IPS DF 6.9 (cell line): ENCODE data around the gene STK17A.
A peak's percentile ranks its signal among the peaks of the same experiment; 100 is the strongest.

Experiments
- DNase-seq: peaks from one replicate; pipeline ENCODE4 v3.0.0-alpha.2; 2013; ENCODE audit warnings: low read depth, low spot score
- H3K27ac ChIP-seq: one replicate; pipeline ENCODE4 v1.5.1; 2013; ENCODE audit warnings: low read length, control low read depth
- H3K27me3 ChIP-seq: 2 replicates; pipeline ENCODE4 v1.6.1; 2013; ENCODE audit warnings: mild to moderate bottlenecking, low read length; ENCODE audit not compliant: control insufficient read depth, insufficient read depth
- H3K36me3 ChIP-seq: 2 replicates; pipeline ENCODE4 v1.6.1; 2013; ENCODE audit warnings: low read length; ENCODE audit not compliant: control insufficient read depth, insufficient read depth
- H3K4me1 ChIP-seq: 2 replicates; pipeline ENCODE4 v1.6.1; 2013; ENCODE audit warnings: low read length; ENCODE audit not compliant: control insufficient read depth, insufficient read depth
- H3K4me3 ChIP-seq: 2 replicates; pipeline ENCODE4 v1.5.1; 2013; ENCODE audit warnings: mild to moderate bottlenecking, low read length
- H3K9me3 ChIP-seq: 2 replicates; pipeline ENCODE4 v1.6.1; 2013; ENCODE audit warnings: low read length, inconsistent platforms; ENCODE audit not compliant: control insufficient read depth, insufficient read depth
- WGBS: extraction: QIAGEN DNeasy Blood & Tissue Kit; methylation state at CpG from one replicate; pipeline ENCODE4 v1.1.7; 2013; ENCODE audit warnings: mixed read lengths, missing lambda C conversion rate; ENCODE audit not compliant: insufficient read length, insufficient coverage; 5-methylcytosine and 5-hydroxymethylcytosine counted together

The STK17A gene

GRCh38 chr7:43653891-43654504 lies 71.1 kb downstream of the STK17A start:
- Histone ChIP-seq H3K4me1 (peaks cover 4% of the 10 kb centered on the region; the same call in 1 of the 2 replicates), H3K36me3 (0 out of 2 replicates have a peak, but pooled peaks cover 2% of the 10 kb centered on the region), H3K4me3 (no peak overlapping the region), H3K27me3 (no peaks in the 10 kb centered on the region), H3K27ac (no peak overlapping the region), H3K9me3 (no peaks in the 10 kb centered on the region)
- no CpG with 5 or more reads among the region's 4 CpGs for WGBS
- DNase-seq = no peak

GRCh38 chr7:43655584-43655983 lies 72.7 kb downstream of the STK17A start:
- Histone ChIP-seq H3K9me3 (no peaks in the 10 kb centered on the region), H3K27ac (no peak overlapping the region), H3K4me1 (peaks cover 2% of the 10 kb centered on the region; the same call in 1 of the 2 replicates), H3K4me3 (no peak overlapping the region), H3K36me3 (no peaks in the 10 kb centered on the region), H3K27me3 (no peaks in the 10 kb centered on the region)
- no CpG with 5 or more reads among the region's 3 CpGs for WGBS
- DNase-seq = no peak

- DNase-seq = no peak
- peaks cover 2% of the 10 kb centered on the region; the same call in 1 of the 2 replicates for H3K4me1 ChIP-seq
- H3K27ac ChIP-seq = no peak overlapping the region
- no CpG with 5 or more reads among the region's 2 CpGs for WGBS
- H3K36me3 ChIP-seq = no peaks in the 10 kb centered on the region
- no peaks in the 10 kb centered on the region for H3K9me3 ChIP-seq
- no peak overlapping the region for H3K4me3 ChIP-seq
- no peaks in the 10 kb centered on the region for H3K27me3 ChIP-seq
These were observed 74.1 kb downstream of the STK17A start for GRCh38 chr7:43656997-43657396.

GRCh38 chr7:43658718-43659548 lies 76.0 kb downstream of the STK17A start:
- no peak overlapping the region for H3K4me3 ChIP-seq
- no CpG with 5 or more reads among the region's 7 CpGs for WGBS
- no peak for DNase-seq

GRCh38 chr7:43659549-43659896 lies 76.6 kb downstream of the STK17A start:
- peaks cover 2% of the 10 kb centered on the region; the same call in 1 of the 2 replicates for H3K4me1 ChIP-seq
- no peaks in the 10 kb centered on the region for H3K36me3 ChIP-seq
- H3K27me3 ChIP-seq = no peaks in the 10 kb centered on the region
- no peak overlapping the region for H3K27ac ChIP-seq
- no peaks in the 10 kb centered on the region for H3K9me3 ChIP-seq
- no peak for DNase-seq
- no peak overlapping the region for H3K4me3 ChIP-seq

More at GRCh38 chr7:43658718-43659548, 76.0 kb downstream of the STK17A start:
- Histone ChIP-seq H3K9me3 (no peaks in the 10 kb centered on the region), H3K4me1 (peaks cover 2% of the 10 kb centered on the region; the same call in 1 of the 2 replicates), H3K27ac (no peak overlapping the region), H3K27me3 (no peaks in the 10 kb centered on the region), H3K36me3 (no peaks in the 10 kb centered on the region)

GRCh38 chr7:43660141-43660540 lies 77.2 kb downstream of the STK17A start:
- no peaks in the 10 kb centered on the region for H3K27me3 ChIP-seq
- no peak for DNase-seq
- peaks cover 2% of the 10 kb centered on the region; the same call in 1 of the 2 replicates for H3K4me1 ChIP-seq
- no peaks in the 10 kb centered on the region for H3K36me3 ChIP-seq
- no peaks in the 10 kb centered on the region for H3K9me3 ChIP-seq
- no peak overlapping the region for H3K4me3 ChIP-seq
- H3K27ac ChIP-seq = no peak overlapping the region
- no CpG with 5 or more reads among the region's 2 CpGs for WGBS

GRCh38 chr7:43664681-43665080 lies 81.8 kb downstream of the STK17A start:
- no peak for DNase-seq
- H3K27ac ChIP-seq = no peak overlapping the region
- WGBS = no CpG with 5 or more reads among the region's 1 CpG

GRCh38 chr7:43666938-43667337 lies 84.0 kb downstream of the STK17A start:
- 0 out of 2 replicates have a peak, but pooled peaks cover 1% of the 10 kb centered on the region for H3K4me1 ChIP-seq
- no peak overlapping the region for H3K4me3 ChIP-seq
- DNase-seq = no peak
- no peak overlapping the region for H3K27ac ChIP-seq
- no peaks in the 10 kb centered on the region for H3K27me3 ChIP-seq
- H3K36me3 ChIP-seq = no peaks in the 10 kb centered on the region
- H3K9me3 ChIP-seq = no peaks in the 10 kb centered on the region

More at GRCh38 chr7:43664681-43665080, 81.8 kb downstream of the STK17A start:
- H3K4me1 ChIP-seq = peaks cover 1% of the 10 kb centered on the region; the same call in 1 of the 2 replicates
- H3K27me3 ChIP-seq = no peaks in the 10 kb centered on the region
- H3K9me3 ChIP-seq = no peaks in the 10 kb centered on the region
- no peak overlapping the region for H3K4me3 ChIP-seq
- no peaks in the 10 kb centered on the region for H3K36me3 ChIP-seq

GRCh38 chr7:43668035-43668434 lies 85.1 kb downstream of the STK17A start:
- no CpG with 5 or more reads among the region's 1 CpG for WGBS
- no peak for DNase-seq
- H3K27ac ChIP-seq = no peak overlapping the region
- 0 out of 2 replicates have a peak, but pooled peaks cover 1% of the 10 kb centered on the region for H3K4me1 ChIP-seq
- no peaks in the 10 kb centered on the region for H3K36me3 ChIP-seq
- no peaks in the 10 kb centered on the region for H3K27me3 ChIP-seq
- no peak overlapping the region for H3K4me3 ChIP-seq
- H3K9me3 ChIP-seq = no peaks in the 10 kb centered on the region

- no peak overlapping the region for H3K27ac ChIP-seq
These were observed 86.6 kb downstream of the STK17A start for GRCh38 chr7:43669286-43670081.

More at GRCh38 chr7:43669286-43670081, 86.6 kb downstream of the STK17A start:
- Histone ChIP-seq H3K36me3 (no peaks in the 10 kb centered on the region), H3K27me3 (no peaks in the 10 kb centered on the region), H3K4me3 (no peak overlapping the region), H3K9me3 (no peaks in the 10 kb centered on the region), H3K4me1 (0 out of 2 replicates have a peak, but pooled peaks cover 1% of the 10 kb centered on the region)
- WGBS = no CpG with 5 or more reads among the region's 15 CpGs
- DNase-seq = peak; percentile 63
